ENCODE data around the gene SYNE2. TPM values are rescaled to one million over a fixed set of nuclear protein-coding genes. Genes with fewer than 3 reads are reported as not detected.

Gene SYNE2
- total RNA-seq, 1 donor from 2014 or later, result 36.6 TPM

- H3K4me3 ChIP-seq (ENCODE audit: low read depth, low read length), result no peak overlapping the region
- H3K36me3 ChIP-seq (ENCODE audit: control insufficient read depth, insufficient read depth, low read length), result no peaks in the 10 kb centered on the region
- no peak for DNase-seq (ENCODE audit: low read depth)
- no peaks in the 10 kb centered on the region for H3K27me3 ChIP-seq (ENCODE audit: control insufficient read depth, insufficient read depth, low read length)
- TF ChIP-seq, protein P1, sequence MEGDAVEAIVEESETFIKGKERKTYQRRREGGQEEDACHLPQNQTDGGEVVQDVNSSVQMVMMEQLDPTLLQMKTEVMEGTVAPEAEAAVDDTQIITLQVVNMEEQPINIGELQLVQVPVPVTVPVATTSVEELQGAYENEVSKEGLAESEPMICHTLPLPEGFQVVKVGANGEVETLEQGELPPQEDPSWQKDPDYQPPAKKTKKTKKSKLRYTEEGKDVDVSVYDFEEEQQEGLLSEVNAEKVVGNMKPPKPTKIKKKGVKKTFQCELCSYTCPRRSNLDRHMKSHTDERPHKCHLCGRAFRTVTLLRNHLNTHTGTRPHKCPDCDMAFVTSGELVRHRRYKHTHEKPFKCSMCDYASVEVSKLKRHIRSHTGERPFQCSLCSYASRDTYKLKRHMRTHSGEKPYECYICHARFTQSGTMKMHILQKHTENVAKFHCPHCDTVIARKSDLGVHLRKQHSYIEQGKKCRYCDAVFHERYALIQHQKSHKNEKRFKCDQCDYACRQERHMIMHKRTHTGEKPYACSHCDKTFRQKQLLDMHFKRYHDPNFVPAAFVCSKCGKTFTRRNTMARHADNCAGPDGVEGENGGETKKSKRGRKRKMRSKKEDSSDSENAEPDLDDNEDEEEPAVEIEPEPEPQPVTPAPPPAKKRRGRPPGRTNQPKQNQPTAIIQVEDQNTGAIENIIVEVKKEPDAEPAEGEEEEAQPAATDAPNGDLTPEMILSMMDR (IDR thresholded peaks at IDR 0.05; ENCODE audit: insufficient read depth, low read length, severe bottlenecking), result no peak
- no peak for FAIRE-seq
Observed at GRCh38 chr14:63848890-63849289, 3.9 kb upstream of the SYNE2 start.

- TF ChIP-seq, protein P1 (IDR thresholded peaks at IDR 0.05; ENCODE audit: insufficient read depth, low read length, severe bottlenecking), result no peak
- Histone ChIP-seq H3K27me3 (ENCODE audit: control insufficient read depth, insufficient read depth, low read length) (no peaks in the 10 kb centered on the region), H3K4me3 (ENCODE audit: low read depth, low read length) (peak overlapping the region; percentile 52), H3K36me3 (ENCODE audit: control insufficient read depth, insufficient read depth, low read length) (no peaks in the 10 kb centered on the region)
- no peak for FAIRE-seq
- DNase-seq (ENCODE audit: low read depth), result no peak
Observed at GRCh38 chr14:63852271-63852816, 460 bp upstream of the SYNE2 start.

GRCh38 chr14:63853831-63854293 is 1.1 kb downstream of the SYNE2 start:
- Histone ChIP-seq H3K36me3 (ENCODE audit: control insufficient read depth, insufficient read depth, low read length) (no peaks in the 10 kb centered on the region), H3K4me3 (ENCODE audit: low read depth, low read length) (peak overlapping the region; percentile 52), H3K27me3 (ENCODE audit: control insufficient read depth, insufficient read depth, low read length) (no peaks in the 10 kb centered on the region)
- DNase-seq (ENCODE audit: low read depth) (peak; percentile 95), FAIRE-seq (no peak)
- TF ChIP-seq, protein P1 (IDR thresholded peaks at IDR 0.05; ENCODE audit: insufficient read depth, low read length, severe bottlenecking), result no peak

- H3K4me3 ChIP-seq (ENCODE audit: low read depth, low read length), result peak overlapping the region; percentile 52
- TF ChIP-seq, protein P1 (IDR thresholded peaks at IDR 0.05; ENCODE audit: insufficient read depth, low read length, severe bottlenecking), result no peak
- no peaks in the 10 kb centered on the region for H3K27me3 ChIP-seq (ENCODE audit: control insufficient read depth, insufficient read depth, low read length)
- no peaks in the 10 kb centered on the region for H3K36me3 ChIP-seq (ENCODE audit: control insufficient read depth, insufficient read depth, low read length)
- DNase-seq (ENCODE audit: low read depth) (no peak), FAIRE-seq (no peak)
Observed at GRCh38 chr14:63854330-63854729, 1.5 kb downstream of the SYNE2 start.

DNA sequence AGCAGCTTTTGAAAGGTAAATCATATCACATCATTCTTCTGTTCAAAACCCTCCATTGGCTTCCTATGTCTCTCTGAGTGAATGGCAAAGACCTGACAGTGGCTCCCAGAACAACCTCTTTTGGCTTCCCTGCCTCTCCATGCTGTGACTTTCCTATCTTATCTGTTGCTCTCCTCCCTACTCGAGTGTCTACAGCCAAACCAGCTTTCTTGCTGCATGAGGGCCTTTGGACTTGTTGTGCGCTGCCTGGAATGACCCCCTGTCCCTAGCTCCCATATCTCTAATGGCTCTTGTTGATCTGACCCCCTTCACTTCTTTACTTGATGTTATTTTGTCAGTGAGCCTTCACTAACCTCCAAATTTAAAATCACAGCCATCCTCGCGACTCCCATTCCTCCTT is 2.5 kb downstream of the SYNE2 start:
- DNase-seq (ENCODE audit: low read depth) (no peak), FAIRE-seq (no peak)
- TF ChIP-seq, protein P1 (IDR thresholded peaks at IDR 0.05; ENCODE audit: insufficient read depth, low read length, severe bottlenecking), result no peak
- Histone ChIP-seq H3K36me3 (ENCODE audit: control insufficient read depth, insufficient read depth, low read length) (no peaks in the 10 kb centered on the region), H3K27me3 (ENCODE audit: control insufficient read depth, insufficient read depth, low read length) (no peaks in the 10 kb centered on the region), H3K4me3 (ENCODE audit: low read depth, low read length) (no peak overlapping the region)

- peak; percentile 84 for DNase-seq (ENCODE audit: low read depth)
- Histone ChIP-seq H3K27me3 (ENCODE audit: control insufficient read depth, insufficient read depth, low read length) (no peaks in the 10 kb centered on the region), H3K36me3 (ENCODE audit: control insufficient read depth, insufficient read depth, low read length) (peaks cover 1% of the 10 kb centered on the region), H3K4me3 (ENCODE audit: low read depth, low read length) (no peak overlapping the region)
- TF ChIP-seq, protein P1 (IDR thresholded peaks at IDR 0.05; ENCODE audit: insufficient read depth, low read length, severe bottlenecking), result no peak
- no peak for FAIRE-seq
Observed at GRCh38 chr14:63857466-63858030, 4.7 kb downstream of the SYNE2 start.

All from bronchial epithelial cell (primary cell).